ENCODE data around the gene ARL14EPL. TPM values are rescaled to one million over a fixed set of nuclear protein-coding genes. Genes with fewer than 3 reads are reported as not detected.
A peak's percentile ranks its signal among the peaks of the same experiment; 100 is the strongest.

ARL14EPL gene
- not detected in 2 replicates for total RNA-seq
- long read RNA-seq, result 0 reads

DNA sequence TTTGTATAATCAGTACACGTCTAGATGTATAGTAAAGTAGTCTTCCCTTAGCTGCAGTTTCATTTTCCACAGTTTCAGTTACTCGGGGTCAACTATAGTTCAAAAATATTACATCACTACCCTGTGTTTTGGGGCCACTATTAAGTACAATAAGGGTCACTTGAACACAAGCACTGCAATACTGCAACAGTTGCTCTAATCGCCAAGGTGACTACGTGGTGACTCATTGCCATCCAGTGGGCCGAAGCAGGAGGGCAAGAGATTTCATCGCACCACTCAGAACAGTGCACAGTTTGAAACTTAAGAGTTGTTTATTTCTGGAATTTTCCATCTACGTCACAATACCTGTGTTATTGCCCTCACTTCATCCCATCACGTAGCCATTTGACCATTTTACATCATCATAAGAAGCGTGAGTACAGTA is at the start of gene ARL14EPL:
Gene ARL14EPL, plus strand, starts transcription at position 379 of the 424 bp plus-strand sequence. CDS start 18,994 bp downstream, outside the sequence.
- TF ChIP-seq, protein P1, sequence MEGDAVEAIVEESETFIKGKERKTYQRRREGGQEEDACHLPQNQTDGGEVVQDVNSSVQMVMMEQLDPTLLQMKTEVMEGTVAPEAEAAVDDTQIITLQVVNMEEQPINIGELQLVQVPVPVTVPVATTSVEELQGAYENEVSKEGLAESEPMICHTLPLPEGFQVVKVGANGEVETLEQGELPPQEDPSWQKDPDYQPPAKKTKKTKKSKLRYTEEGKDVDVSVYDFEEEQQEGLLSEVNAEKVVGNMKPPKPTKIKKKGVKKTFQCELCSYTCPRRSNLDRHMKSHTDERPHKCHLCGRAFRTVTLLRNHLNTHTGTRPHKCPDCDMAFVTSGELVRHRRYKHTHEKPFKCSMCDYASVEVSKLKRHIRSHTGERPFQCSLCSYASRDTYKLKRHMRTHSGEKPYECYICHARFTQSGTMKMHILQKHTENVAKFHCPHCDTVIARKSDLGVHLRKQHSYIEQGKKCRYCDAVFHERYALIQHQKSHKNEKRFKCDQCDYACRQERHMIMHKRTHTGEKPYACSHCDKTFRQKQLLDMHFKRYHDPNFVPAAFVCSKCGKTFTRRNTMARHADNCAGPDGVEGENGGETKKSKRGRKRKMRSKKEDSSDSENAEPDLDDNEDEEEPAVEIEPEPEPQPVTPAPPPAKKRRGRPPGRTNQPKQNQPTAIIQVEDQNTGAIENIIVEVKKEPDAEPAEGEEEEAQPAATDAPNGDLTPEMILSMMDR (IDR thresholded peaks at IDR 0.05), result peak; percentile 62
- H3K27ac Mint-ChIP-seq (ENCODE audit: unreplicated experiment), result no peak within 1 kb of the TSS
- DNase-seq (ENCODE audit: extremely low spot score, unreplicated experiment), result no peak
- no peak within 1 kb of the TSS for H3K4me3 Mint-ChIP-seq (ENCODE audit: unreplicated experiment)
- H3K36me3 Mint-ChIP-seq (ENCODE audit: unreplicated experiment), result no peaks in the 10 kb centered on the region
- no peaks in the 10 kb centered on the region for H3K9me3 Mint-ChIP-seq (ENCODE audit: unreplicated experiment)
- peaks cover 14% of the 10 kb centered on the region for H3K27me3 Mint-ChIP-seq (ENCODE audit: unreplicated experiment)
- H3K4me1 Mint-ChIP-seq (ENCODE audit: unreplicated experiment), result peaks cover 6% of the 10 kb centered on the region

DNA sequence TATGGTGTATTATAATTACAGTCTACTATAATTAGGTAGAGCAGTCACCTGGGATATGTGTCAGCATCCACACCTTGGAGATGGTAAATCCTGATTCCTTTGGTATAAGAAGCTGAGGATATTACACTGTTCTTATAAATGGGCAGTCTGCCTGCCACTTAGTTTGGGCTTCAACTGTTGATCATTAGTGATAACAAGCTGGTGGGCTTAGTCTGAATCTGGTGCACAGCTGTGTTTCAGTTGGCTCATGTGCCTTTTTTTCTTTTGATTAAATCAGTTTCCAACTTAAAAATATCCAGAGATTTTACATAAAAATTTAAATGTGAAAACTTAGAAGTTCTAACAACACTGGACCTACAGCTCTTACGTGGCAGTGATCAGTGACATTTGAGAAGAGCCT is 48.8 kb upstream of the ARL14EPL start:
- no peaks in the 10 kb centered on the region for H3K9me3 Mint-ChIP-seq (ENCODE audit: unreplicated experiment)
- H3K4me3 Mint-ChIP-seq (ENCODE audit: unreplicated experiment), result no peak overlapping the region
- H3K36me3 Mint-ChIP-seq (ENCODE audit: unreplicated experiment), result no peaks in the 10 kb centered on the region
- H3K27ac Mint-ChIP-seq (ENCODE audit: unreplicated experiment), result no peak overlapping the region
- no peak for DNase-seq (ENCODE audit: extremely low spot score, unreplicated experiment)
- H3K27me3 Mint-ChIP-seq (ENCODE audit: unreplicated experiment), result no peaks in the 10 kb centered on the region
- TF ChIP-seq, protein P1 (IDR thresholded peaks at IDR 0.05), result no peak
- peaks cover 4% of the 10 kb centered on the region for H3K4me1 Mint-ChIP-seq (ENCODE audit: unreplicated experiment)

DNA sequence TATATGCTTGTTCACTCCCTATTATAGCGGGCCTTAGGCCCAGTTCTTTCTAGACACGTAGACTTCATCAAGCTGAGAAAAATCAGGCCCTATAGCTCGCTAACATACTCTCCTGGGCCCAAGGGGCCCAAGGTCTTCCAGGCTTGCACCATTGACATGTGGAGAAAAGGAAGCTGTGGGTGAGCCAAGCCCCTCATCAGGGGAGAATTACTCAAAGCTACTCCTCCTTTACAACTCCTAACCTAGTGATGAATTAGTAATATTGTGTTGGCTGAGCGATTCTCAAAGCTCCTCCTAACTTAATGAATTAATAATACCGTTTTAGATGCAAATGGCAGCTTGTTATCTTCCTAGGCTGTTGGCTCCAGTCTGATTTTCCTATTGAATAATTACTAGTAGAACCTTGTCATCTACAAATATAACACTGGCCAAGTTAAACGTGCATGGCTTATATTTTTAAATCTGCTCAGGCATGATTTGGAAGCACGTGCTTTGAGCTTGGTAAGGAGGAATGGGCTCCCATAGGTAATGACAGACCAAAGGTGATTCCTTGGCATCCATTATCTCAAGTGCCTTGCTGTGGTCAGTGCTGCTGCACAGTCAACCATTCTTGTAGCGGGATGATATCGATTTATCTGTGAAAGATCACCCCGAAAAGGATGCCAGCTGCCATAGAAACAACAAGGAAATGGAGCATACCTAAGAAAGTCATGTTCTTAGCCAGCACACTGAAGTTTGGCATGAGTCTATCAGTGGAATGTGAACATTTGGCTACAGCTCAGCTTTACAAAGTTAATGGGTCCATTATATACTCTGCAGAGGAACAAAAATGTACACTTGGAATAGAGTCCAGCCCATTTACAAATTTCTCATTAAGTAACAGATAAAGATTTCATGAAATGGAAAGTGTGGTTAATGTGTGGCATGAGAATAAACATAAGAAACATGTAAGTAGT is 46.2 kb upstream of the ARL14EPL start:
- Mint-ChIP-seq H3K36me3 (ENCODE audit: unreplicated experiment) (no peaks in the 10 kb centered on the region), H3K4me3 (ENCODE audit: unreplicated experiment) (no peak overlapping the region), H3K27me3 (ENCODE audit: unreplicated experiment) (no peaks in the 10 kb centered on the region), H3K27ac (ENCODE audit: unreplicated experiment) (no peak overlapping the region), H3K4me1 (ENCODE audit: unreplicated experiment) (no peaks in the 10 kb centered on the region), H3K9me3 (ENCODE audit: unreplicated experiment) (peaks cover 2% of the 10 kb centered on the region)
- DNase-seq (ENCODE audit: extremely low spot score, unreplicated experiment), result no peak
- TF ChIP-seq, protein P1 (IDR thresholded peaks at IDR 0.05), result no peak

DNA sequence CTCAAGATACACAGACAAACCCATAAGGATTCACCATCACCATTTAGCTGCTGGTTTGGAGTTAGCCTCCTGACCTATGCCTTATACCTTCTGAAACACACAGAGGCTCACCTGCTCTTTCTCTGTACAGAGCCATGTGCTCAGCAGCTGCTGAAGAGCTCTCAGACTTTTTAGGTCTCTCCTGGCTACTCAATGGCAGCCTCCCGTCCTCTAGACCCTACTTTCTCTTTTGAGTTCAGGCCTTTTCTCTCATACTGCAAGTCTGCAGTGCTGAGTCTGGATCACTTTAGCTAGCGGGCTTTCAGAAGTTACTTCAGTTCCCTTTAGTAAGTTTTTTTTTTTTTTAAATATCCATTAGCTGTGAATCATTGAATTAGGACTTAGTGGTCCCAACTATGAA is 44.3 kb upstream of the ARL14EPL start:
- Mint-ChIP-seq H3K27ac (ENCODE audit: unreplicated experiment) (no peak overlapping the region), H3K4me1 (ENCODE audit: unreplicated experiment) (no peaks in the 10 kb centered on the region), H3K4me3 (ENCODE audit: unreplicated experiment) (no peak overlapping the region), H3K9me3 (ENCODE audit: unreplicated experiment) (peaks cover 4% of the 10 kb centered on the region), H3K27me3 (ENCODE audit: unreplicated experiment) (peaks cover 7% of the 10 kb centered on the region), H3K36me3 (ENCODE audit: unreplicated experiment) (no peaks in the 10 kb centered on the region)
- TF ChIP-seq, protein P1 (IDR thresholded peaks at IDR 0.05), result no peak
- no peak for DNase-seq (ENCODE audit: extremely low spot score, unreplicated experiment)

DNA sequence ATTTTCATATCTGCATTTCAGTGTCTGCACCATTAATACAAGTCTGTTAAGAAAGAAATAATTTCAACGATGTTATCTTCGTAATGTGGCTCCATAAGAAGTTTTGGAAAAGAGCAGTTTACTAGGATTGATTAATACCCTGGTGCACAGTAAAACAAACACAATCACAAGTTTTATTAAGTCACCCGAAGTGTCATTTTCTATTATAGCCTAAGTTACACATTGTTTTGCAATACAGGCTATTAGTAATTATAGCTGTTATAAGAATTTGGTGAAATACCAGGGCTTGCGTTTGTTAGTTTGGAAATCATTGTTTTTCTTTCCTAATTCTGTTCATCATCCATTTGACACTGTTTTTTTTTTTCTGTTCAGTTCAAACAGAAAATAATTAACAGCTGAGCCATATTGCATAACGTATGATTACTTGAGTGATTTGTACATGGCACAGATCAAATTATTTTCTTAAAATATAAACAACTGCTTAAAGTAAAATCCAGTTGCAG is 39.4 kb upstream of the ARL14EPL start:
- H3K27ac Mint-ChIP-seq (ENCODE audit: unreplicated experiment), result no peak overlapping the region

More for the DNA sequence above, 39.4 kb upstream of the ARL14EPL start:
- Mint-ChIP-seq H3K4me3 (ENCODE audit: unreplicated experiment) (no peak overlapping the region), H3K9me3 (ENCODE audit: unreplicated experiment) (peaks cover 4% of the 10 kb centered on the region), H3K36me3 (ENCODE audit: unreplicated experiment) (no peaks in the 10 kb centered on the region), H3K4me1 (ENCODE audit: unreplicated experiment) (no peaks in the 10 kb centered on the region), H3K27me3 (ENCODE audit: unreplicated experiment) (peaks cover 10% of the 10 kb centered on the region)
- TF ChIP-seq, protein P1 (IDR thresholded peaks at IDR 0.05), result no peak
- DNase-seq (ENCODE audit: extremely low spot score, unreplicated experiment), result no peak

Measured in osteocyte (in vitro differentiated cells).